Measurements from ENCODE around the gene NDUFAB1.
"Not testable (repeated sequence)": the region's sequence is repeated elsewhere in the genome, so short reads cannot be mapped to it uniquely, and the experiment has no call there.

The NDUFAB1 gene

DNA sequence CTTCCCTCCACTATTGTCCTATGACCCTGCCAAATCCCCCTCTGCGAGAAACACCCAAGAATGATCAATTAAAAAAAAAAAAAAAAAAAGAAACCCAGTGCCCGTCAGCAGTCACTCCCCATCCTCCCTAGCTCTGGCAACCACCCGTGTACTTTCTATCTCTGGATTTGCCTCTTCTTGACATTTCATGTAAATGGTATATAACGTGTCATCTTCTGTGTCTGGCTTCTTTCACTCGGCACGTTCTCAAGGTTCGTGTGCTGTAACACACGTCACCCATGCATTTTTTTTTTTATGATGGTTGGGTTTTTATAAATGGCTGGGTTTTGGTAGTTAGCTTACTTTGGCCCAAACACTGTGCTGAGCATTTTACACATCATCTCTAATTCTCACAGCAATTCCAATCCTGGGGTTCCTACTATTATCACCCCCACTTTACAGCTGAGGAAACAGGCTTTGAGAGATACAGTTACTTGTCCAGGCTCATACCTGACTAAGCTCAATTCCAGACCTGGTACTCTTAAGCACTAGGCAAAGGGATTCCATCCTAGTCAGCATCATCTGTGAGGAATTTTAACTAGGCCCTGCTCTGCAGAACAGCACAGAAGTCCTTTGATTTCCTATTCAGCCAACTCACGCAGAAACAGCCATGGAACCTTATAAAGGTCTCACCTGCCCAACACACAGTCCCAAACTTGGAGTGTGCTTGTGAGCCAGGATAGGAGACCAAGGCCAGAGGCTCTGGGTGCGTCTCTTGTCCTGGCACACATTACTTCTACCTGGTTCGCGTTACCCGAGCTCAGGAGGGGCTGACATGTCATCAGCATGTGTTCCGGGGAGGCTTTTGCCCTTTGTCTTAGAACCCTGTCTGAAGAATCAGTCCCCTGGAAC is 11.7 kb downstream of the NDUFAB1 start:
- DNase-seq (ENCODE audit: low spot score), result no peak

DNA sequence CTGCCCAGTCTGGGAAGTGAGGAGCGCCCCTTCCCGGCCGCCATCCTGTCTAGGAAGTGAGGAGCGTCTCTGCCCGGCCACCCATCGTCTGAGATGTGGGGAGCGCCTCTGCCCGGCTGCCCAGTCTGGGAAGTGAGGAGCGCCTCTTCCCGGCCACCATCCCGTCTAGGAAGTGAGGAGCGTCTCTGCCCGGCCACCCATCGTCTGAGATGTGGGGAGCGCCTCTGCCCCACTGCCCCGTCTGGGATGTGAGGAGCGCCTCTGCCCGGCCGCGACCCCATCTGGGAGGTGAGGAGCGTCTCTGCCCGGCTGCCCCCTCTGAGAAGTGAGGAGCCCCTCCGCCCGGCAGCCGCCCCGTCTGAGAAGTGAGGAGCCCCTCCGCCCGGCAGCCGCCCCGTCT is 12.8 kb downstream of the NDUFAB1 start:
- DNase-seq (ENCODE audit: low spot score), result not testable (repeated sequence)

DNA sequence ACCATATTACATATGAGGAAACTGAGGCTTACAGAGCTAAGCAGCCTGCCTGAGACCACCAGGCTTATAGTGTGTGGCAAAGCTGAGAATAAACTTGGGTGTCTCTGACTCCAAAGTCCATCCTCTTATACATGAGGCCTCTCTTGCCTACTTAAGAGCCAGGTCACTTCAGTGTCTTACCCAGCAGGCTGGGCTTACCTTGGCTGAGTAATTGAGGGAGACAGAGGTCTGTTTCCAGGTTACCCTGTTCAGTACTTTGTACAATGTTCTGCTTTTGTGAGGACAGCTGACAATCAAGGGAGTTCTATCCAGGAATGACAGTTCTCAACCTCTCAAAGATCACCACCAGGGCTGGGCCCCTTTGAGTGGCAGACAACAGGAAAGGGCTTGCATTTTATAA is 14.4 kb downstream of the NDUFAB1 start:
- no peak for DNase-seq (ENCODE audit: low spot score)

DNA sequence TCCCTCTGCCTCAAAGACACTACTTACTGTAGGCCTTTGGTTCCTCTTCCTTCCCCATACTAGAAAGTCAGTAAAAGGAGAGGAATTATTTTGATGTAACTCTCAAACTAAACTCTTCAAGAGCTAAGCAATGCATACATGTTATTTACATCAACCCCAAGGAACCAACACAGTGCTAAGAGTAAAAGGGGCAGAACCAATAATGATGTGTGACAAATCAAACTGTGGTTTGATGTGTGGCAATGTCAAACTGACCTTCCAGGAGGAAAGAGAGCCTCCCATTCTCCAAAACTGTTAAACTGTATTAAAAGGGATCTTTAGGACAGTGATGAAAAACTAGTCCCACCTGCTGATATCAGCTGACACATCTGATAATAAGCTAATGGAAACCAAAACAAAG is 15.7 kb downstream of the NDUFAB1 start:
- no peak for DNase-seq (ENCODE audit: low spot score)

DNA sequence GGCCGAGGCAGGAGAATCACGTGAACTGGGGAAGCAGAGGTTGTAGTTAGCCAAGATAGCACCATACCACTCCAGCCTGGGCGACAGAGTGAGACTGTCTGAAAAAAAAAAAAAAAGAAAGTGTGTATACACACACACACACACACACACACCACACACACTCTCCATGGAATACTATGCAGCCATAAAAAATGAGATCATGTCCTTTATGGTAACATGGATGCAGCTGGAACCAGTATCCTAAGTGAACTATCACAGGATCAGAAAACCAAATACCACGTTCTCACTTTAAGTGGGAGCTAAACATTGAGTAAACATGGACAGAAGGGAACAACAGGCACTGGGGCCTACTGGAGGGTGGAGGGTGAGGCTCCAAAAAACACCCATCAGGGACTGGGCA is 16.7 kb downstream of the NDUFAB1 start:
- DNase-seq (ENCODE audit: low spot score), result no peak

DNA sequence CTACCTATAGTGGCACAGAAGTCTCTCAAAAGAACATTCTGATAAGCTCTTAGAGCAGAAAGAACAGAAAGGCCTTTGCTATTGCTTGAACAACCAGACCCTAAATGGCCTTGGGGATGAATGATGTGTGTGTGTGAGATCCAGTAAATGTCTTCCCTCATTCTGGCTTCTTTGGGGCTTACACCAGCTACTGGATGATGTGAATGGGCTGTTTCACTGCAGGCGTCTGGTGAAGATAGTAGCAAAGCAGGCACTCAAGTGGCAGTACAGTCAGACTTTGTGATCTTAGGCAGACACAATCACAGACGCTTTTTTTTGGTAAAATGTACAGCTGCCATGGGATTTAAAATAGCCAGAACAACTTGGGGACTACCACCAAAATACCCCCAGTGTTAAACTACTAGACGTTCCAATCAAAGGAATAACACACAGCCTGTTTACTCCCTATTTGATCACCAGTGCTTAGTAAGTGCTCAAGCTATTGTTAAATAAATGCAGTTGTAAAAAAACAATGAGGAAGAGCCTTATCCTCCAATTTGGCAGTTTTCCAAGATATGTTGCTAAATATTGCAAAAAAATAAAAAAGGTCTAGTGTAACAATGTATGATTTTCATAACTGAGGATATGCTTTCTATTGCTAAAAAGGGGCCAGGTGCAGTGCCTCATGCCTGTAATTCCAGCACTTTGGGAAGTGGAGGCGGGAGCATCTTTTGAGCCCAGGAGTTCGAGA is 17.9 kb downstream of the NDUFAB1 start:
- no peak for DNase-seq (ENCODE audit: low spot score)

DNA sequence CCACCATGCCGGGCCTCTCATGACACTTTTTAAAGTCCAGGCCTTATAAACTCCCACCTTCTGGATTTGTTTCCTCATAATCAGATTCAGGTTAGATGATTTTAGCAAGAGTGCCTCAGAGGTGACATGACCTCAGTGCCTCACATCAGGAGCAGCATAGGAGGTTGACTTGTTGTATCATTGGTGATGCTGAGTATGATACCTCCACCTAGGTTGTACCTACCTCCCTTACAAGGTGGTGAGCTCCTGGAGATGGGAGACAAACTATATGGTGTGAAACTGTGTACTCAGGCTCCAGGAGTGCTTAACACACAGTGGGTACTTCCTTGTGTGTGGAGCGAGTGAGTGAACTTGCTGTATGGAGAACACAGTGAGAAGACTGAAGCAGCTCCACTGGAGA is 18.6 kb downstream of the NDUFAB1 start:
- DNase-seq (ENCODE audit: low spot score), result no peak

DNA sequence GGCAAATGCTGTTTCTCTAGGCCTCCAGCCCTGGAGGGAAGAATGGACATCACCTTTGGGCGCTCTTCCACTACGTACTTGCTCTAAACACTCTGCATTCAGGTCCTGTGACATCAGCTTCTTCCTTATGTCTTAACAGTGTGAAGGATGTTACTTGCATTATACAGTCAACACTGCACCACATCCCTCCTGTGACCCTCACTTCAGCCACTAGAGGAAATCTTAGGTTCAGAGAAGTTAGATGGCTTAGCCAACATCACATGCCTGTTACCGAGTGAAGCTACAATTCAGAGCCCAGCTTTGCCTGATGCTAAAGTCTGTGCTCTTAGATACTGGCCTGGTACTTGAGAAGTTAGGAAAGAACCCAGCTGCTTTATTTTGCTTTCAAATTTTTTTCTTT is 20.3 kb downstream of the NDUFAB1 start:
- no peak for DNase-seq (ENCODE audit: low spot score)

DNA sequence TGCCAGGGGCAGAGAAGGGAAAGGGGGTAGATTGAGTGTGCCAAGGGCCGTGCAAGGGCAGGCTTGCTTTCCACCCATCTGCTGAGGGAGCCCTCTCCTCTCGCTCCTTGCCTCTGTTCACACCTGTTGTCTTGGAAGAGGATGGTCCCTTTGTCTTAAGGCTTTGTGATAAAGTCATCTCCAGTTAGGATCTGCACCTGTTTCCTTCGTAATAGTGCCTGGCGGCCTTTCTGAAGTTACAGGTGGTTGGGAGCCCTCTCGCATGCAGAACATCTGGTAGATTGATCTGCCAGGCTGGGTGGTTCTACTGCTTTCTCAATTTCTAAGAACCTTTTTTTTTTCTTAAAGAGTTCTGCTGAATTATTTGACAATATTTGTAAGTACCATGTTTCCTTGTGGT is 22.3 kb downstream of the NDUFAB1 start:
- no peak for DNase-seq (ENCODE audit: low spot score)

DNA sequence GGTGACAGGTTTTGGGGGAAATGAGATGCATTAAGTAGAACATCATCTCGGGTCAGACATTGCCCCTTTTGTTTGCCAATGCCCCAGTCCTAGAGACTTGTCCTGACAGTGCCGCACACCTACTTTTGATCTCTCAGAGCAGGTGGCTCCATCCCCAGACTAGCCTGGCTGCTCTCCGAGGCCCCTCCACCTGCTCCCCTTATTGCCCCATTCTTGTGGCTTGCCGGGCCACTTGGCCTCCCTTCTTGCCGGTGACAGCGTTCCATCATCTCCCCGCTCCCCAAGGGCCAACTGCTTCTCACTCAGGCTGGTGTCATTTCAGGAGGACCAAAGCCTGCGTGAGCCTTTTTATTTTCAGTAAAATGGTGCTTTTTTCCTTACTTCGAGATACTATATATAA is 23.7 kb downstream of the NDUFAB1 start:
- no peak for DNase-seq (ENCODE audit: low spot score)

DNA sequence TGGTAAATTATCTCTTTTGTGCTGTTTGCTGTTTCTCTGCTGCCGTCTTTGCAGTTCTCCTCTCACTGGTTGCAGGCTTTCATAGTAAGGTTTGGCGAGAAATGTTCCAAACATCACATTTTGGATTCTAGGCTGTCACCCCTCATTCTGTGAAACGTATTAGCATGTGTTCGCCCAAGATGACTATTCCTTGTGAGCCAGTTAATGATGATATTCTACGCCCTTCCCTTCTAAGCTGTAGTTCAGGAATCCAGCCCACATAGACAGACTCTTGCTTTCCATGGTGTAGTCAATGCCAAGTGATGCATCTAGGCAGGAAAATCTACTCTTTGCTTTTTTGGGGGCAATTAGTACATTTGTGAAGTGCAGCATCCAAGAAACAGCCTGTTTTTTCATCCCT is 24.2 kb downstream of the NDUFAB1 start:
- DNase-seq (ENCODE audit: low spot score), result peak; percentile 33

DNA sequence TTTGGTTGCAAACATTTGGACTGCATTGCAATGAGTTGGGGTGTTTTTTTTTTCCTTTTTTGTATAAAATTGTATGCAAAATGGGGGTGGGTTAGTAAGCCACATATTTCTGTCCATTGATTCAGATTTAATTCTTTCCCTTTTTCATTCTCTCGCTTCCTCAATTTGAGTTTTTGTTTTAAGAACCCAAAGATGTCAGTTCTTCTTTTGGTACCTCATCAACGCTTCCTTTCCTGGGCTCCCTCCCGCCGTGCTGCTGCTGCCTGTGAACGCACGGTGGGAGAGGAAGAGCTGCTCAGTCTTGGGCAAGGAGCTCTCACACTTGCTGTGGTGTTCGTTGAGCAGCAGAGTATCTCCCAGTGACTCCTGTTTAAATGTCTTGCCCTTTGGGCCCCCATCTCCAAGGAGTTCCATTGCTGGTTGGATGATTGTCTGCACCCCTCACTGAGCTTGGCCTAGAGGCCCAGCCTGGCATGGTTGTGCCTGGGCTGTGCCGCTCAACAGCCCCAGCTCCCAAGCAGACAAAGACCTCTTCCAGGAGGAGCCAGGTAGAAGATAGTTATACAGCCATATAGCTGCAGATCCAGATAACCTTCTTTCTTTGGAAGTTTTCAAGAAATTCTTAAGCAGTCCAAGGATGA is 25.0 kb downstream of the NDUFAB1 start:
- peak; percentile 24 for DNase-seq (ENCODE audit: low spot score)

DNA sequence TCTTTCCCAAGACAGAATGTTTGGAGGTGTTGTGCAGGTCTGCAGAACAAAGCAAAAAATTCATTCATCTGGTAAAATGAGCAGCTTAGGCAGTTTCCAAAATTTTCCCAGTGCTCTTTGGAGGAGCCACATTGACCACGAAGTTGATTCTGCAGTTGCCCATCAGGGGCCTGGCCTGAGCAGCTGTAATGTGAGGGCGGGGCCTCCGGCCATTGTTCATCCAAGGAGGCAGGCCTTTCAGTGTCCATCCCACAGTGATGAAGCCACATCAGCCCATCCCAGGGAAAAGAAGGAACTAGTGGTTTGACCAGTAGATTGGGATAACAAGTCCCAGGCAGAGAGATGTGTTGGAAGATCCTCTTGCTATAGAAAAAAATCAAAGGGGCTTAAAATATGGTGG is 28.5 kb downstream of the NDUFAB1 start:
- DNase-seq (ENCODE audit: low spot score), result no peak

DNA sequence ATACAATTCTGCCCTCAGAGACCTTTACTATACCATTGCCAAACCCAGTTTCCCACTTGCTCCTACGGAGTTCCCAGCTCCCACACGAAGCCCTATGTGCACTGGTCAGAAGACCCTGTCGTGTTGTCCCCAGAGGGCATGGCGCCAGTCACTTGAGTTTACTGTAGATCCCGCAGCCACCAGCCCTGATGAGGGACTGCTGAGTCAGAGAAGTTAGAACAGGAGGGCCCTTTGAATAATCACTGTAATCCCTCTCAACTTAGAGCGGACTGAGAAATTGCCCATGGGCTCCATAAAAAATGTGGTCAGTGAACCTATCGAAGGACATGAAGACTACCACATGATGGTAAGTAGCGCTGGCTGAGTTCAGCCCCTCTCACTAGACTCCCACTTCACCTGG is 29.4 kb downstream of the NDUFAB1 start:
- no peak for DNase-seq (ENCODE audit: low spot score)

DNA sequence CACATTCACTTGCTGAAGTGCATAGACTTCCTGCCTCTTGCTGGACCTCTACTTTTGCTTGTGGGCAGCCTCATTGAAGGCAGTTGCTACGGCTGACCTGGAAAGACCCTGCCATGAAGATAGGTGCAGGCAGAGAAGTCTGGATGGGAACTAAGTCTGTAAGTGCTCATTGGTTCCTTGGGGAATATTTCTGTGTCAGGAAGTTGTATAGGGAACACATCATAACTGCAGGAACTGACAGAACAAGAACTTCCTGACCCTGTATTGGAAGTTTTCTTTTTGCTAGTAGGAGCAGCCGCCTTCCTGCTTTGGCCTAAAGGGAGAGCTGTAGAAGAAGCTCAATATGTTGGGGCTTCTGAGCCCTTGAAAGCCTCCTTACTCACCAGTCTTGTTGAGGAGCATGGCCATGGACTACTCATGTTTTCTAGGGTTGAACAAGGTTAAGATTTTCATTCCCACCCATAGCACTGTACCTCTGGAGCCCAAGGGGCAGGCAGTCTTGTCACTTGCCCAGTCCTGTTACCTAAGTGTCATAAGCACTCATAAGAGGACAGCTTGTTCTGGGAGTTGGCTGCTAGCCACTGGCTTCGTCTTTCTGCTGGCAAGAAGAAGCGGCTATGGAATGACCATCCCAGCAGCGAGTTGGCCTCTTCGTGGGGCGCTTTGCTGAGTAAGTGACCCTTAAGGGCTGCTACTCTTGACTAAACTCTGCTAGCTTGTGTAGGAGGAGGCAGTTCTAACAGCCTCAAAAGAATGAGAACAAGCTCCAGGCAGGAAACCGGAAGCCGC is 31.3 kb downstream of the NDUFAB1 start:
- DNase-seq (ENCODE audit: low spot score), result no peak

DNA sequence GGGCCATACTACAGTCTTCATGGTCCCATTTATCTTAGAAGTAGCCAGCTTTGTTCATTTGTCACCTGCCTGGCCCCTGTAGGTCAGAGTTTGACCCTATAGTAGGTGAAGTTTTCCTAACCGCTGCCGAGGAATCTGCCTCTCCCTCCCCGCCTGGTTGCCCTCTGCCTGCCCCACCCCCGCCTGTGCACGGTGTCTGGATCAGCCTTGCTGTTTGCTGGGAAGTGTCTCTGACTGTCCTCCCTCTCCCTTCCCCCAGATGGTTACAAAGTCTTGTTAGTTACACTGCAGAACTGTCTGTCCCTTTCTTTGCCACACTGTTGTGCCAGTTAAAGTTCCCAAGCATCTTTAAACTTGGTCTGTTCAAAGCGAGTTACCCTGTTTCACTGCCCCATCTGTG is 32.9 kb downstream of the NDUFAB1 start:
- no peak for DNase-seq (ENCODE audit: low spot score)

DNA sequence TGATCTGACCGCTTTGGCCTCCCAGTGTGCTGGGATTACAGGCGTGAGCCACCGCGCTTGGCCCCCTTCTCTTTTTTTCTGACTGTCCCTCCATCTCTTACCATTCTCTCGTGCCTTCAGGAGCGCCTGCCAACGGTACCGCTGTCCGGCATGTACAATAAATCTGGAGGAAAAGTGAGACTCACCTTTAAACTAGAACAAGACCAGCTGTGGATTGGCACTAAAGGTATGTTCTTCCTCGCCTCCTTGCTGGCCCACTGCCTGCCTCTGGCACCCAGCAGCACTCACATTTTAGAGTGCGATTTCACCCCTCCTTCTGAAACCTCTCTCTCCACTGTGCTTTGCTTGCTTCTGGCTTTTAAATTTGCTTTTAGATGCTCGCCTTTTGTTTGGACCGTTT is 33.6 kb downstream of the NDUFAB1 start:
- DNase-seq (ENCODE audit: low spot score), result no peak

DNA sequence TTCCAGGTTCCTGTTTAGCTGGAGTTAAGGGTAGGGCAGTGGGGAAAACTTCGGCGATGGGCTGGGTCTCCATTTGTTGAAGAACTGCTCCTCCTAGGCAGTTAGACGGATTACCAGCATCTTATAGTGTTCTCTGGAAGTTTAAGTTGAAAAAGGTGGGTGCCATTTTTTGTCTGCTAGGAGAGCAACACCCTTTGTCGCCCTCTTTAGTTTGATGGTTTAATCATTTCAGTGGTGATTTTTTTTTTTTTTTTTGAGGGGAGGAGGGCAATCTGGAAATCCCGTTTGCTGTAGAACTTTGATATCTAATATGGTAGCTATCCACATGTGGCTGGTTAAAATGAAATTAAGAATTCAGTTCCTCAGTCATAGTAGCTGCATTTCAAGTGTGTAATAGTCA is 34.5 kb downstream of the NDUFAB1 start:
- DNase-seq (ENCODE audit: low spot score), result no peak

DNA sequence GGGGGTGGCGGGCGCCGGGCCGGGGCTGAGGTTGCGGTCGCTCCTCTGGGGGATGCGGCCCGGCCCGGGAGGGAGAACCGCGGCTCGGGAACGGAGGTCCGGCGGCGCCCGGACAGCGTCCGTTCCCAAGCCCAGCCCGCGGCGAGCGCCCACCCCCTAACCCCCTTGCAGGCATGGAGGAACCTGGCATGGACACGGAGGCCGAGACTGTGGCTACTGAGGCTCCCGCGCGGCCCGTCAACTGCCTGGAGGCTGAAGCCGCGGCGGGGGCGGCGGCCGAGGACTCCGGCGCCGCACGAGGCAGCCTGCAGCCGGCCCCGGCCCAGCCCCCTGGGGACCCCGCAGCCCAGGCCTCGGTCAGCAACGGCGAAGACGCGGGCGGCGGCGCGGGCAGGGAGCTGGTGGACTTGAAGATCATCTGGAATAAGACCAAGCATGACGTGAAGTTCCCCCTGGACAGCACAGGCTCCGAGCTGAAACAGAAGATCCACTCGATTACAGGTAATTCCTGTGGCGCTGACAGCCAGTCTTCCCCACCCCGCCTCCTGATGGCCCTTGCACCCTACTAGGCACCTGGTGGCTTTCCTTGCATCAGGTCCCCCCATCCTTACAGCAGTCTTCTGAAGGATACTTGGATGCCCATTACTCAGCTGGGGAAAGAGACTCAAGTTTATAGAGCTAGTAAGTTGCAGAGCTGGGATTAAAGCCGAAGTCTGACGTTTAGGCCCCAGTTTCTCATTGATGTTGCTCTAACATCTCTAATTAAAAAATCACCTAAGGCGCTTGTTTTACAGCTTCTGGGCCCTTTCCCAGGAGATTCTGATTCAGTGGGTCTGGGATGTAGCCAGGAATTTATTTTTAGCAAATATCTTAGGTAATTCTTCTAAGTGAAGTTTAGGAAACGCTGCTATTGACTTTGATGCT is 38.1 kb downstream of the NDUFAB1 start:
- no peak for DNase-seq (ENCODE audit: low spot score)

DNA sequence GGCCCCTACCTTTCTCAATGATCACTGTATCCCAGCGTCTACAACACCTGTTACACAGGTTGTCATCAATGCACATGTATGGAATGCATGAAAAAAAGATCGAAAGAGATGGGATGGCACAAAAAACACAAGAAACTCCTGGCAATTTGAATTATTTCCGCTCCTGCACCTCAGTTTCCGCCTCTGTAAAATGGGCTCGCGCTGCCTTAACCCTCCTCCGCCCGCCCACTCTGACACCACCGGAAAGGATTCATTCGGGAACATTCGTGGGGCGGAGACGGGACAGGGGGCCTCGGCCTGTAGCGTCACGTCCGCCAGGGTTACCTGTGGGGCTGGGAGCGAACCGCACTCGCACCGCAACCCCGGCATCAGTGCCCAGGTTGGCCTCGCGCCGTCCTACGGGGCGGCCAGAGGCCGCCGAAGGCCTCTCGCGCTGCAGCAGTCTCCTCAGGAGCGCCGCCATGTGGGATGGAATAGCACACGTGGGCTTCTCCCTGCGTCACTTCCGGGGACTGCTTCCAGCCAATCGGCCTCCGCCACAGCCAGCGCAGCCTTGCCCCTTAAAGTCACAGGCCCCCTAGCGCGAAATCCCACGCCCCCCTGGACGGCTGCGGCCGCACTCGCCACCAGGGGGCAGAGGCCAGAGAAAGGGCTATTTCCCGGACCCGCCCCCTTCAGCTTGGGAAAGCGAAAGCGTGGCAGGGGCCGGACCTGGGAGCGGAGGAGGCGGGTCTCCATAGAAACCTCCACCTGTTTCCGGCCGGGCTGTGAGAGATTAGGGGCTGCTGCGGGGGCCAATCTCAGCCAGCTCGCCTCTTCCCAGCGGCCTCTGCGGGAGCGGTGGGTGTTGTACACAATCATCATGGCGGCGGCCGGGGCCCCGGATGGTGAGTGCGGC is 39.0 kb downstream of the NDUFAB1 start, which contains the start of the genes EARS2 and UBFD1:
Gene EARS2 (minus strand): TSS at position 470 of the 898 bp plus-strand sequence. CDS start 7 bp downstream, at position 463.
Gene UBFD1 (plus strand): TSS at position 847 of the 898 bp plus-strand sequence. CDS start 16 bp downstream, at position 863.
- DNase-seq (ENCODE audit: low spot score), result peak; percentile 97
